Measurements from ENCODE around the gene ATP2B2. TPM values are rescaled to one million over a fixed set of nuclear protein-coding genes. Genes with fewer than 3 reads are reported as not detected.

ATP2B2 gene
- total and polyA plus RNA-seq, 8 donors: 0.01 to 0.18 (median 0.06) TPM; not detected in 1

GRCh38 chr3:10460951-10461545 lies 44.3 kb downstream of the ATP2B2 start:
- intact Hi-C loops (cut with DNase I): no loop called here
- Histone ChIP-seq H3K27ac (no peak overlapping the region), H3K4me3 (no peak overlapping the region), H3K36me3 (no peaks in the 10 kb centered on the region), H3K27me3 (no peaks in the 10 kb centered on the region), H3K9me3 (no peaks in the 10 kb centered on the region), H3K4me1 (no peaks in the 10 kb centered on the region)
- DNase-seq (no peak), ATAC-seq (no peak)
- no peak for TF ChIP-seq CTCF (IDR thresholded peaks at IDR 0.05)

GRCh38 chr3:10459954-10460754 lies 45.2 kb downstream of the ATP2B2 start:
- no peak for TF ChIP-seq CTCF (IDR thresholded peaks at IDR 0.05)
- intact Hi-C loops (cut with DNase I): no loop called here
- ATAC-seq (peak; percentile 81), DNase-seq (peak in 3 of 4 donors; percentile 19 to 68 (median 56))
- Histone ChIP-seq H3K27ac (no peak overlapping the region), H3K4me3 (no peak overlapping the region), H3K27me3 (no peaks in the 10 kb centered on the region), H3K4me1 (no peaks in the 10 kb centered on the region), H3K36me3 (no peaks in the 10 kb centered on the region), H3K9me3 (no peaks in the 10 kb centered on the region)

- H3K4me3 ChIP-seq: no peak overlapping the region
- no peak overlapping the region for H3K27ac ChIP-seq
- intact Hi-C loops (cut with DNase I): no loop called here
- H3K4me1 ChIP-seq: no peaks in the 10 kb centered on the region
- DNase-seq (no peak), ATAC-seq (no peak)
- TF ChIP-seq CTCF (IDR thresholded peaks at IDR 0.05): no peak
- no peaks in the 10 kb centered on the region for H3K36me3 ChIP-seq
- H3K9me3 ChIP-seq: no peaks in the 10 kb centered on the region
- H3K27me3 ChIP-seq: peaks cover 0 to 4% of the 10 kb centered on the region in 2 donors
Measured at GRCh38 chr3:10457560-10457959, 47.8 kb downstream of the ATP2B2 start.

- Histone ChIP-seq H3K4me1 (no peaks in the 10 kb centered on the region), H3K27ac (no peak overlapping the region), H3K36me3 (no peaks in the 10 kb centered on the region), H3K4me3 (no peak overlapping the region), H3K27me3 (peaks cover 0 to 10% of the 10 kb centered on the region in 2 donors), H3K9me3 (no peaks in the 10 kb centered on the region)
- TF ChIP-seq CTCF (IDR thresholded peaks at IDR 0.05): no peak
- ATAC-seq (no peak), DNase-seq (no peak)
- intact Hi-C loops (cut with DNase I): no loop called here
Measured at GRCh38 chr3:10456981-10457380, 48.4 kb downstream of the ATP2B2 start.

GRCh38 chr3:10455545-10455914 lies 49.9 kb downstream of the ATP2B2 start:
- no peak overlapping the region for H3K27ac ChIP-seq
- DNase-seq: no peak
- no peak overlapping the region for H3K4me3 ChIP-seq
- ATAC-seq: no peak
- H3K36me3 ChIP-seq: no peaks in the 10 kb centered on the region
- no peaks in the 10 kb centered on the region for H3K4me1 ChIP-seq
- no peaks in the 10 kb centered on the region for H3K9me3 ChIP-seq
- peaks cover 0 to 23% of the 10 kb centered on the region in 2 donors for H3K27me3 ChIP-seq
- no peak for TF ChIP-seq CTCF (IDR thresholded peaks at IDR 0.05)
- intact Hi-C loops (cut with DNase I): no loop called here

Measured in left lung (tissue), 10 donors.